ENCODE results near the gene TUBGCP6.
"Not testable (repeated sequence)": the region's sequence is repeated elsewhere in the genome, so short reads cannot be mapped to it uniquely, and the experiment has no call there.

The TUBGCP6 gene

GRCh38 chr22:50280022-50280707 is 35.3 kb upstream of the TUBGCP6 start:
- DNase-seq (ENCODE audit: low read depth in 2 of 2), result no peak

GRCh38 chr22:50278956-50279619 is 34.3 kb upstream of the TUBGCP6 start:
- DNase-seq (ENCODE audit: low read depth in 2 of 2), result no peak

- DNase-seq (ENCODE audit: low read depth in 2 of 2), result no peak
Measured at GRCh38 chr22:50278461-50278860, 33.6 kb upstream of the TUBGCP6 start.

GRCh38 chr22:50277761-50278160 is 32.9 kb upstream of the TUBGCP6 start:
- DNase-seq (ENCODE audit: low read depth in 2 of 2), result no peak

GRCh38 chr22:50276143-50276542 is 31.3 kb upstream of the TUBGCP6 start:
- DNase-seq (ENCODE audit: low read depth in 2 of 2), result peak in 1 of 2 donors; percentile 43

GRCh38 chr22:50275181-50276055 is 30.6 kb upstream of the TUBGCP6 start:
- no peak for DNase-seq (ENCODE audit: low read depth in 2 of 2)

GRCh38 chr22:50274771-50275170 is 29.9 kb upstream of the TUBGCP6 start:
- DNase-seq (ENCODE audit: low read depth in 2 of 2), result no peak

GRCh38 chr22:50274311-50274710 is 29.5 kb upstream of the TUBGCP6 start:
- no peak for DNase-seq (ENCODE audit: low read depth in 2 of 2)

GRCh38 chr22:50273781-50274180 is 29.0 kb upstream of the TUBGCP6 start:
- not testable (repeated sequence) for DNase-seq (ENCODE audit: low read depth in 2 of 2)

- not testable (repeated sequence) for DNase-seq (ENCODE audit: low read depth in 2 of 2)
Measured at GRCh38 chr22:50273352-50273751, 28.5 kb upstream of the TUBGCP6 start.

- no peak for DNase-seq (ENCODE audit: low read depth in 2 of 2)
Measured at GRCh38 chr22:50272044-50272802, 27.4 kb upstream of the TUBGCP6 start.

- peak in 1 of 2 donors; percentile 32 for DNase-seq (ENCODE audit: low read depth in 2 of 2)
Measured at GRCh38 chr22:50271519-50271970, 26.7 kb upstream of the TUBGCP6 start.

- DNase-seq (ENCODE audit: low read depth in 2 of 2), result peak in 1 of 2 donors; percentile 39
Measured at GRCh38 chr22:50270666-50271394, 26.0 kb upstream of the TUBGCP6 start.

- DNase-seq (ENCODE audit: low read depth in 2 of 2), result peak; percentile 51 to 63
Measured at GRCh38 chr22:50269970-50270665, 25.3 kb upstream of the TUBGCP6 start, which contains the start of gene MAPK11. MAPK11 (minus strand) TSS chr22:50270380; CDS start chr22:50270292, 88 bp downstream.

GRCh38 chr22:50269573-50269969 is 24.7 kb upstream of the TUBGCP6 start:
- DNase-seq (ENCODE audit: low read depth in 2 of 2), result no peak

GRCh38 chr22:50268655-50269113 is 23.9 kb upstream of the TUBGCP6 start:
- no peak for DNase-seq (ENCODE audit: low read depth in 2 of 2)

- no peak for DNase-seq (ENCODE audit: low read depth in 2 of 2)
Measured at GRCh38 chr22:50267591-50268390, 23.0 kb upstream of the TUBGCP6 start.

GRCh38 chr22:50266994-50267393 is 22.2 kb upstream of the TUBGCP6 start:
- DNase-seq (ENCODE audit: low read depth in 2 of 2), result no peak
